Calu3 (cell line): ENCODE data around the gene SMIM45.

Experiments
- BruUV-seq: library from RNA; stranded (reverse); fragments of 400-500 nt; replicated peaks from 2 replicates; lab custom pipeline; 2021; lab: Mats Ljungman, UMichigan
- CTCF ChIA-PET: fragments of 300-600 bp; sonication (Branson Sonifier 250); formaldehyde crosslinking; loops from one replicate; lab custom pipeline; 2022; ENCODE audit warnings: antibody characterized with exemption; lab: Charles Lee
- DNase-seq: peaks from one replicate; pipeline ENCODE4 v3.0.0; 2022
- H3K27ac Mint-ChIP-seq: one replicate; pipeline ENCODE4 v1.8.0; 2022; ENCODE audit warnings: mixed read lengths; ENCODE audit not compliant: unreplicated experiment
- H3K27me3 Mint-ChIP-seq: one replicate; pipeline ENCODE4 v1.8.0; 2022; ENCODE audit warnings: mixed read lengths; ENCODE audit not compliant: unreplicated experiment
- H3K36me3 Mint-ChIP-seq: one replicate; pipeline ENCODE4 v1.8.0; 2022; ENCODE audit warnings: mild to moderate bottlenecking, moderate library complexity, mixed read lengths; ENCODE audit not compliant: insufficient read depth, unreplicated experiment
- H3K4me1 Mint-ChIP-seq: one replicate; pipeline ENCODE4 v1.8.0; 2022; ENCODE audit warnings: mild to moderate bottlenecking, low read depth, mixed read lengths; ENCODE audit not compliant: unreplicated experiment
- H3K4me3 Mint-ChIP-seq: one replicate; pipeline ENCODE4 v1.8.0; 2022; ENCODE audit warnings: mild to moderate bottlenecking, low read depth, moderate library complexity, mixed read lengths; ENCODE audit not compliant: unreplicated experiment
- H3K9me3 Mint-ChIP-seq: one replicate; pipeline ENCODE4 v1.8.0; 2022; ENCODE audit warnings: low read depth, mixed read lengths; ENCODE audit not compliant: unreplicated experiment
- CTCF ChIP-seq: fragments of 200-600 bp; IDR thresholded peaks from one replicate; pipeline ENCODE4 v1.8.0; 2022; ENCODE audit warnings: antibody characterized with exemption; ENCODE audit not compliant: unreplicated experiment
- intact Hi-C: fragments of 100-400 bp; cut with micrococcal nuclease; formaldehyde crosslinking; loops from one replicate; pipeline ENCODE4 v1.10.0; 2022; ENCODE audit not compliant: unreplicated experiment

SMIM45 gene

GRCh38 chr22:41940832-41941765, 10.9 kb upstream of the SMIM45 start:
- intact Hi-C loops = loop anchor here (1.0 kb wide), 3 partner anchors 119 to 244 kb away; no protein-coding TSS in a partner anchor
- peak; percentile 78 for TF ChIP-seq CTCF
- Mint-ChIP-seq H3K27ac (peak overlapping the region; percentile 96), H3K4me1 (peaks cover 57% of the 10 kb centered on the region), H3K4me3 (peak overlapping the region; percentile 4), H3K36me3 (peaks cover 74% of the 10 kb centered on the region), H3K27me3 (no peaks in the 10 kb centered on the region), H3K9me3 (no peaks in the 10 kb centered on the region)
- no TSS peak for BruUV-seq
- DNase-seq = peak; percentile 88
- CTCF ChIA-PET = interaction anchor here (0.5 to 2.5 kb wide), 16 partner anchors 14 to 360 kb away, joined by 3 to 25 read pairs (median 4); partner anchors contain the start of gene CCDC134

GRCh38 chr22:41943661-41944209, 8.2 kb upstream of the SMIM45 start:
- DNase-seq = no peak
- no peak for TF ChIP-seq CTCF
- no peaks in the 10 kb centered on the region for H3K27me3 Mint-ChIP-seq
- H3K4me1 Mint-ChIP-seq = peaks cover 70% of the 10 kb centered on the region
- intact Hi-C loops = no loop called here
- H3K36me3 Mint-ChIP-seq = peaks cover 81% of the 10 kb centered on the region
- no TSS peak for BruUV-seq
- H3K27ac Mint-ChIP-seq = no peak overlapping the region
- CTCF ChIA-PET = interaction anchor here (1.0 kb wide), 1 partner anchor 197 kb away, joined by 3 read pairs; no protein-coding TSS in a partner anchor
- H3K9me3 Mint-ChIP-seq = no peaks in the 10 kb centered on the region
- peak overlapping the region; percentile 23 for H3K4me3 Mint-ChIP-seq

- Mint-ChIP-seq H3K4me3 (peak within 1 kb of the TSS; percentile 79), H3K27ac (peak within 1 kb of the TSS; percentile 62), H3K36me3 (peaks cover 52% of the 10 kb centered on the region), H3K4me1 (peaks cover 52% of the 10 kb centered on the region), H3K27me3 (no peaks in the 10 kb centered on the region), H3K9me3 (no peaks in the 10 kb centered on the region)
- intact Hi-C loops = loop anchor here (2.0 to 5.0 kb wide), 2 partner anchors 114 to 125 kb away; partner anchors contain the start of genes NAGA, PHETA2 and SREBF2
- CTCF ChIA-PET = interaction anchor here (0.6 to 1.1 kb wide), 11 partner anchors 11 to 569 kb away, joined by 3 to 8 read pairs (median 4); partner anchors contain the start of genes CCDC134, SREBF2 and XRCC6
- DNase-seq = peak; percentile 97
- no TSS peak for BruUV-seq
- no peak for TF ChIP-seq CTCF
Observed at GRCh38 chr22:41946629-41947423, 5.1 kb upstream of the SMIM45 start, which contains the start of gene CENPM. TSS of gene CENPM (minus strand) at chr22:41947152. CDS start at chr22:41947076, 76 bp downstream.
